GM19438 (cell line): Measurements from ENCODE around the gene SLC30A2.

Source experiments
- ATAC-seq: cut with Tn5 transposase; IDR thresholded peaks from one replicate; pipeline ENCODE4 v1.9.1; 2021; ENCODE audit warnings: low read depth; ENCODE audit not compliant: unreplicated experiment

SLC30A2 gene

DNA sequence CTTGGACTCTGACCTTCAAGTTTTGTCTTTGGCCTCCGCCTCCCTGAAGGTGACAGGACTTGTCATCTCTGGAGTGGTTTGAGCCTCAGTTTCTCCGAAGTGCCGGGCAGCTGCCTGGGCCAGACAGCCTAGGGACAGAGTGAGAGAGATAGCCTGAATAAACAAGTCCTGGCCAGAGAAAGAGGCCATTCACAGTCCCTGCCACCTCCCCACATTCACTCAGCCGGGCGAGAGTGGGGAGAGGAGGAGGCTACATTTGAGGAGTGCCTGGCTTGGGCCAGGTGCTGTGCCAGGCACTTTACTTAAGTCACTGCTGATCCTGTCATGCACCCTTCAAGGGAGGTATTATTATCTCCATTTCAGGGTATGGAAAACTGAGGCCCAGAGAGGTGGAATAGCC lies 20.9 kb downstream of the SLC30A2 start:
- ATAC-seq: no peak

DNA sequence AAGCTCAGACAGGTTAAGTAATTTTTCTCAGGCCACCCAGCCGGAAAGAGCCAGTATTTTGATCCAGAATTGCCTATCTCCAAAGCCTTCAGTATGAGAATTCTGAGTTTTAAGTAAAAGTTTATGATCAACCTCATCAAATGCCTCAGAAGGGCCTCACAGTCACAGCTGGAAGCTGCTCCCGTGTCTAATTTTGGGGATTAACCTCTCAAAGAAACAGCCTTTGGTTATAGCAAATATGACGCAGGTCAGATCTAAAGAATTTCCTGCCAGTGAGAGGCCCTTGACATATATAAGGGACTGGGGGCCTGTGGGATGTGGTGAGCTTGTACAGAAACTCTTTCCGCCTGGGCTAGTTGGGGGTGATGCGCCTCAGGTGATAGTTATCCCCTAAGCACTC lies 22.1 kb downstream of the SLC30A2 start:
- no peak for ATAC-seq

DNA sequence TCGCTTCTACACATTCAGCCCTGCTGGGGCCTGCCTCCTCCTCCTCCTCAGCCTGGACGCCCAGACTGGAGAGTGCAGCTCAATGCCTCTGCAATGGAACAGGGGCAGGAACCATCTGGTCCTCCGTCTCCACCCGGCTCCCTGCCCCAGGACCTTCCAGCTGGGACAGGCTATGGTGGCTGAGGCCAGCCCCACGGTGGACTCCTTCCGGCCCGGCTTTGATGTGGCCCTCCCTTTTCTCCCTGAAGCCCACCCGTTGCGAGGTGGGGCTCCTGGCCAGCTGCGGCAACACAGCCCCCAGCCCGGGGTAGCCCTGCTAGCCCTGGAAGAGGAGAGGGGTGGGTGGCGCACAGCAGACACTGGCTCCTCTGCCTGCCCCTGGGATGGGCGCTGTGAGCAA lies 22.9 kb downstream of the SLC30A2 start:
- ATAC-seq: no peak

DNA sequence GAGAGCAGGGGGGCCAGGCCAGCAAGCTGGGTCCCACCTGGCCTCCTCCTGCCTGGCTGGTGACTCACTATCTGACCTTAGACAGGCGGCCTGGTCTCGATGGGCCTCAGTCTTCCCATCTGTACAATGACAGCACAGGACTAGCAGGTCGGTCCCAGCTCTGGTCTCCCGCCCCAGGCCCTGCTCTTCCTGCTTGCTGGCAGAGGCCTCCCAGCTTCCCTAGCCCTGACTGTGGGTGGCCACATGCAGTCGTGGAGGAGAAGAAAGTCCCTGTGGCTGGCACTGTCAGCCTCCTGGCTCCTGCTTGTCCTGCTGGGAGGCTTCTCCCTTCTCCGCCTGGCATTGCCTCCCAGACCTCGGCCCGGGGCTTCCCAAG lies 23.5 kb downstream of the SLC30A2 start:
- no peak for ATAC-seq

- ATAC-seq: no peak
These were observed 24.1 kb downstream of the SLC30A2 start, which contains the start of gene EXTL1 for GRCh38 chr1:26021647-26022403. EXTL1 (plus strand) TSS chr1:26021775; CDS start chr1:26022647, 872 bp downstream.

- ATAC-seq: no peak
These were observed 24.8 kb downstream of the SLC30A2 start for GRCh38 chr1:26020941-26021646.

- ATAC-seq: no peak
These were observed 25.6 kb downstream of the SLC30A2 start for GRCh38 chr1:26020330-26020768.

DNA sequence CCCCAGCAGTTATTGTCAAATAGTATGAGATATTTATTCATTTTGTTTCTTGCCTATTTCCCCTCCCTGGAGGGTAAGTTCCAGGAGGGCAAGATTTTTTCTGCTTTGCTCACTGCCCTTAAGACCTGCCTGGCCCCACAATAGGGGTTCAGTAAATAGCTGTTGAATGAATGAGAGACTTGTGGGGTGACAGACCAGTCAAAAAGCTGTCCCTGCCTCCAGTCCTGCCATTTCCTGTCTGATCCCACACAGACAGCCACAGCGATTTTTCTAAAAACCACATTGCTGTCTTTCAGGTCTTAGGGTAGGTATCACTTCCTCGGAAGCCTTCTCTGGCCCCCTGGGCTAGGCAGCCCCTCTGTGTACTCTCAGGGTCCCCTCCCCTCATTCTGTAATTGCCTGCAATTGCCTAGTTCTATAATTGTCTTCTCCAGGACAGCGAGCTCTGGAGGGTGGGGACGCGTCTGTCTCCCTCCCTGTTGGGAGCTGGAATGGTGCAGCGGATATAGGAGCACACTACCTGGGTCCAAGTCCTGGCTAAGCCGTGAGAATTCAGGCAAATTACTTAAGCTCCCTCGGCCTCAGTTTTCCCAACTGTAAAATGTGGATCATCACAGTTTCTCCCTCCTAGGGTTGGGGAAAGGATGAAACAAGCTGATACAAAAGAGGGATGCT lies 26.1 kb downstream of the SLC30A2 start:
- no peak for ATAC-seq

DNA sequence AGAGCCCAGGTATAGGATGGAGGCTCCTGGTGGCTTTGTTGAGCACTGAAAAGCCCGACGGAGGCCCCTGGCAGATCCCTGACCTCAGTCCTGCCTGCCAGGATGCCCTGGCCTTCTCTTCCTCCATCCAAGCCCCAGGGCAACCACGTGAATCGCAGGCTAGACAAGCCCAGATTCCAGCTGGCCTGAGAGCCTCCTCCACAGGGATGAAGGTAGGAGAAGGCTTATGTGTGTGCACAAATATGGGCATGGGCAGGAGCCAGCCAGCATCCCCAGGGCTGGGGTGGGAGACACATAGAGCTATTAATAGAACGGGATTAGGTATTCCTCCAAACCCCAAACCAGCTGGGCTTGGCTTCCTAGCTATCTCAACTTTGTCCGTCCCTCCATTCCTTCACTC lies 28.3 kb downstream of the SLC30A2 start:
- ATAC-seq: no peak

GRCh38 chr1:26016953-26017545 lies 28.9 kb downstream of the SLC30A2 start:
- no peak for ATAC-seq

DNA sequence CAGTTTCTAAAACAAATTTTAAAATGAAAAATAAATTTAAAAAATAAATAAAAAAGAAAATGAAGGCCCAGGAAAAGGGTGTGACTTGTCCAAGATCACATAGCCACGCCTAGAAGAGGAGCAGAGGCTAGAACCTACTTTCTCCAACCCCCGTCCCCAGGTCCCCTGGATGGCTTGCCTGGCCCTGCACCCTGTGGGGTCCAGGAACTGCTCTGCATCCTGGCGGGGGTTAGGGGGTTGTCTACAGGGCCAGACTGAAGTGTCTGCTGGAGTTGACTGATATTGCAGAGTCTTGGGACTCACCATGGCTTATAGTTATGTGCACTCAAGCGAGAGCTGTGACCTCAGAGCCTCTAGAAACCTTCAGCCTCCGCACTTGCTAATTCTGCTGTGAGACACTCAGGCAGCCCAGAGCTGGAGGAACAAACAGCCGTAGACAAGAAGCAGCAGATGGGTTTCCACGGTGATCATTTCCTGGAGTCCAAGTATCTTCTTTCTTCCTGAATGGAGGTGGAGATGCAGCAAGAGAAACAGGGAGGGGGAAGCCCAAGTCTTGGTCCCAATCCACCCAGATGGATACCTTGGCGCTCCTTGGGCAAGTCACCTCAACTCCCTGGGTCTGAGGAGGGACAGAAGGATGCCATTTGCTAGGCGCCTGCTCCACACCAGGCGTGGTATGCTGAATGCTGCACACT lies 29.5 kb downstream of the SLC30A2 start:
- ATAC-seq: no peak

- ATAC-seq: no peak
These were observed 30.6 kb downstream of the SLC30A2 start for GRCh38 chr1:26015358-26015757.

GRCh38 chr1:26014179-26014578 lies 31.7 kb downstream of the SLC30A2 start:
- ATAC-seq: no peak

DNA sequence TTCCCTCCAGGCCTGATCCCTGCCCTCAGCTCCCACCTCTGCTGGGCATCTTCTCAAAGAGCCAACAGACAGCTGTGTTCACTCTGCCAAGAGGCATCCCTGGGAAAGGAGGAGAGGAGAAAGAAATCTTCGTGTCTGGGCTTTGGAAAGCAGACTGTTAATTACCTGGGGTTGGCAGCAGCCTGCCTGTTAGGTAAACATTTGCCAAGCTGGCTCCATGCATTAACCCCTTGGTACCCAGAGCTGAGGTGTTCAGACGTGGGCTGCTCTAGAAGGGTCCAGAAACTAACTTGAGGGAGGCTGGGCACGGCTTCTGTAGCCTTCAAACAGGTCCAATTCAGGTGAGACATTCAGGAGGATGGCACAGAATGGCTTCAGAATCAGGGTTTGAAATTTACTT lies 33.1 kb downstream of the SLC30A2 start:
- no peak for ATAC-seq

GRCh38 chr1:26010825-26011224 lies 35.1 kb downstream of the SLC30A2 start:
- no peak for ATAC-seq

DNA sequence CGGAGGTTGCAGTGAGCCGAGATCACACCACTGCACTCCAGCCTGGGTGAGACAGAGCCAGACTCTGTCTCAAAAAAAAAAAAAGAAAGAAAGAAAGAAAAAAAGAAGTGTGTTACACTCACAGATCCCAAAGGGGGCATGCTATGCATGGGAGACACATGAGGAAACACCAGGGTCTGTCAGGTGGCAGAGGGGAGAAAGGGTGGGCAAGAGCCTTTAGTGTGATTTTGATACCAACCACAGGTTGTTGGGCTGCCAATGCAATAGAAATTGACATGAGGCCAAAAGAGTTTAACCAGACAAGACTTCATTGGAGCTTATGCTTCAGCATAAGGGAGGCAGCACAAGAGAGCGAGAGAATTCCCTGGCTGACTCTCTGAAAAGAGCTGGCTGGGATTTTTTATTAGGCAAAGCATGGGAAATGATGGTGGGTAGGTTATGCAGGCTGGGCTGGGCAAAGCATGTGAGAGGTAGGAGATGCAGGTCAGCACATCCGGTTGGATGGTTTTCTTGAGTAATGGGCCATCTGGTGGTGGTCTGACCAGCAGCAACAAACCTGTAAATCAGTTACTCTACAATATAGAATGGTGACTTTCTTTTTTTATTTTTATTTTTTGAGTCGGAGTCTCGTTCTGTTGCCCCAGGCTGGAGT lies 36.0 kb downstream of the SLC30A2 start:
- ATAC-seq: no peak

GRCh38 chr1:26006710-26007109 lies 39.2 kb downstream of the SLC30A2 start:
- no peak for ATAC-seq

- ATAC-seq: no peak
These were observed 40.3 kb downstream of the SLC30A2 start for GRCh38 chr1:26005434-26006105.

GRCh38 chr1:26003756-26004155 lies 42.2 kb downstream of the SLC30A2 start:
- no peak for ATAC-seq
